PC-3 (cell line): ENCODE measurements around the gene NEDD4L. TPM values are rescaled to one million over a fixed set of nuclear protein-coding genes. Genes with fewer than 3 reads are reported as not detected.

Experiments
- ATAC-seq: fragments of 200-7000 bp; cut with Tn5 transposase; 2 replicates; pipeline ENCODE4 v1.9.1; 2020; ENCODE audit warnings: mild to moderate bottlenecking, moderate library complexity
- BruUV-seq: library from RNA; stranded (reverse); fragments of 400-500 nt; replicated peaks from 2 replicates; lab custom pipeline; 2021; lab: Mats Ljungman, UMichigan
- CTCF ChIA-PET: fragments of 300-600 bp; sonication (Branson Sonifier 250); formaldehyde crosslinking; loops from one replicate; lab custom pipeline; 2022; ENCODE audit warnings: antibody characterized with exemption; lab: Charles Lee
- POLR2A ChIA-PET: fragments of 300-600 bp; sonication (Branson Sonifier 250); formaldehyde crosslinking; loops from one replicate; lab custom pipeline; 2022; ENCODE audit warnings: antibody characterized with exemption; ENCODE audit not compliant: unreplicated experiment; lab: Charles Lee
- DNase-seq: peaks from one replicate; pipeline ENCODE4 v3.0.0-alpha.2; 2015
- H2AFZ ChIP-seq: fragments of 300-600 bp; sonication (generic); 2 replicates; pipeline ENCODE4 v1.6.0; 2016; ENCODE audit warnings: antibody characterized with exemption, low read length
- H3F3A ChIP-seq: fragments of 300-600 bp; sonication (generic); one replicate; pipeline ENCODE4 v1.6.0; 2017; ENCODE audit warnings: antibody characterized with exemption, low read length, control low read depth, mild to moderate bottlenecking; ENCODE audit not compliant: unreplicated experiment
- H3K27ac ChIP-seq: fragments of 300-600 bp; sonication (generic); 2 replicates; pipeline ENCODE4 v1.5.1; 2016; ENCODE audit warnings: mild to moderate bottlenecking, low read length
- H3K27me3 ChIP-seq: fragments of 300-600 bp; sonication (generic); 2 replicates; pipeline ENCODE4 v1.6.1; 2016; ENCODE audit warnings: low read length, mixed read lengths
- H3K36me3 ChIP-seq: fragments of 300-600 bp; sonication (generic); 2 replicates; pipeline ENCODE4 v1.6.1; 2016; ENCODE audit warnings: low read depth, mixed run types, low read length, mixed read lengths
- H3K4me1 ChIP-seq: fragments of 300-600 bp; sonication (generic); 2 replicates; pipeline ENCODE4 v1.5.1; 2016; ENCODE audit warnings: low read length; ENCODE audit not compliant: insufficient read depth
- H3K4me2 ChIP-seq: fragments of 300-600 bp; sonication (generic); 2 replicates; pipeline ENCODE4 v1.6.0; 2016; ENCODE audit warnings: low read length
- H3K4me3 ChIP-seq: fragments of 300-600 bp; sonication (generic); 2 replicates; pipeline ENCODE4 v1.5.1; 2016; ENCODE audit warnings: mild to moderate bottlenecking, low read length, mixed read lengths
- H3K79me2 ChIP-seq: fragments of 300-600 bp; sonication (generic); 2 replicates; pipeline ENCODE4 v1.6.1; 2017; ENCODE audit warnings: low read length, mixed read lengths
- H3K9ac ChIP-seq: fragments of 300-600 bp; sonication (generic); 2 replicates; pipeline ENCODE4 v1.6.0; 2016; ENCODE audit warnings: mild to moderate bottlenecking, low read length
- H3K9me2 ChIP-seq: fragments of 300-600 bp; sonication (generic); replicated peaks from 2 replicates; pipeline ENCODE4 v1.6.1; 2016; ENCODE audit warnings: mixed run types, low read length, mixed read lengths
- H3K9me3 ChIP-seq: fragments of 300-600 bp; sonication (generic); 2 replicates; pipeline ENCODE4 v1.6.1; 2016; ENCODE audit warnings: low read length, mixed read lengths
- H4K20me1 ChIP-seq: fragments of 300-600 bp; sonication (generic); 2 replicates; pipeline ENCODE4 v1.6.1; 2016; ENCODE audit warnings: low read length, mixed read lengths
- CTCF ChIP-seq: fragments of 300-600 bp; sonication (generic); conservative IDR thresholded peaks from 2 replicates; pipeline ENCODE4 v1.5.1; 2017; ENCODE audit warnings: antibody characterized with exemption, low read depth, mild to moderate bottlenecking, low read length
- EZH2 ChIP-seq: fragments of 300-600 bp; sonication (generic); IDR thresholded peaks from one replicate; pipeline ENCODE4 v1.6.1; 2017; ENCODE audit warnings: antibody characterized with exemption, mild to moderate bottlenecking, low read length; ENCODE audit not compliant: unreplicated experiment
- EZH2phosphoT487 ChIP-seq: fragments of 300-600 bp; sonication (generic); IDR thresholded peaks from 2 replicates; pipeline ENCODE4 v1.6.1; 2018; ENCODE audit warnings: mild to moderate bottlenecking, antibody characterized with exemption, low read length, borderline replicate concordance
- intact Hi-C: fragments of 100-400 bp; cut with micrococcal nuclease; formaldehyde crosslinking; loops from 2 replicates; pipeline ENCODE4 v1.9.0; 2023
- total RNA-seq: library from RNA; depleted of rRNA; stranded (reverse); fragments of >200 nt; gene quantifications from 2 replicates; pipeline ENCODE4 v1.2.3, GENCODE V29; 2014

NEDD4L gene
- total RNA-seq, 1 experiment from 2014 or later = 105 TPM

GRCh38 chr18:58054041-58054781 is 10.2 kb downstream of the NEDD4L start:
- Histone ChIP-seq H3K4me1 (peaks cover 21% of the 10 kb centered on the region), H3K9me2 (no peaks in the 10 kb centered on the region), H3K9ac (no peak overlapping the region), H3K4me2 (no peak overlapping the region), H2AFZ (no peak overlapping the region), H4K20me1 (no peaks in the 10 kb centered on the region; the same call in 1 of the 2 replicates), H3F3A (no peaks in the 10 kb centered on the region), H3K27me3 (no peaks in the 10 kb centered on the region), H3K9me3 (no peaks in the 10 kb centered on the region), H3K27ac (no peak overlapping the region), H3K79me2 (peaks cover 86% of the 10 kb centered on the region), H3K36me3 (no peaks in the 10 kb centered on the region), H3K4me3 (no peak overlapping the region)
- TF ChIP-seq CTCF = no peak
- no peak for TF ChIP-seq EZH2phosphoT487
- no peak for TF ChIP-seq EZH2
- intact Hi-C loops = no loop called here
- no TSS peak for BruUV-seq
- POLR2A ChIA-PET = no interaction called here
- DNase-seq (peak; percentile 10), ATAC-seq (no peak)
- CTCF ChIA-PET = interaction anchor here (0.6 kb wide), 1 partner anchor 27 kb away, joined by 5 read pairs; no protein-coding TSS in a partner anchor

GRCh38 chr18:58055890-58056558 is 12.0 kb downstream of the NEDD4L start:
- no peak overlapping the region for H3K4me2 ChIP-seq
- CTCF ChIA-PET = no interaction called here
- intact Hi-C loops = no loop called here
- peaks cover 21% of the 10 kb centered on the region for H3K4me1 ChIP-seq
- DNase-seq = no peak
- H2AFZ ChIP-seq = no peak overlapping the region
- no peak for ATAC-seq
- no peaks in the 10 kb centered on the region for H3K36me3 ChIP-seq
- no peaks in the 10 kb centered on the region for H3K9me3 ChIP-seq
- H4K20me1 ChIP-seq = no peaks in the 10 kb centered on the region; the same call in 1 of the 2 replicates
- no peak overlapping the region for H3K9ac ChIP-seq
- POLR2A ChIA-PET = no interaction called here
- BruUV-seq = no TSS peak
- H3K27ac ChIP-seq = no peak overlapping the region
- no peaks in the 10 kb centered on the region for H3K9me2 ChIP-seq
- H3K27me3 ChIP-seq = no peaks in the 10 kb centered on the region
- H3F3A ChIP-seq = no peaks in the 10 kb centered on the region
- H3K79me2 ChIP-seq = peaks cover 80% of the 10 kb centered on the region
- no peak overlapping the region for H3K4me3 ChIP-seq
- TF ChIP-seq EZH2phosphoT487 (no peak), CTCF (no peak), EZH2 (no peak)

- Histone ChIP-seq H3K27me3 (no peaks in the 10 kb centered on the region), H3K4me1 (peaks cover 21% of the 10 kb centered on the region), H3F3A (no peaks in the 10 kb centered on the region), H3K27ac (no peak overlapping the region), H3K9me3 (no peaks in the 10 kb centered on the region), H4K20me1 (no peaks in the 10 kb centered on the region; the same call in 1 of the 2 replicates), H3K9ac (no peak overlapping the region), H3K36me3 (no peaks in the 10 kb centered on the region), H2AFZ (no peak overlapping the region), H3K4me2 (no peak overlapping the region), H3K9me2 (no peaks in the 10 kb centered on the region), H3K4me3 (no peak overlapping the region), H3K79me2 (peaks cover 80% of the 10 kb centered on the region)
- POLR2A ChIA-PET = no interaction called here
- no TSS peak for BruUV-seq
- DNase-seq (no peak), ATAC-seq (no peak)
- CTCF ChIA-PET = no interaction called here
- TF ChIP-seq EZH2phosphoT487 (no peak), EZH2 (no peak), CTCF (no peak)
- intact Hi-C loops = no loop called here
These were observed 12.8 kb downstream of the NEDD4L start for GRCh38 chr18:58056852-58057251.
